Measurements from ENCODE around the gene CDKN3.

Gene CDKN3

GRCh38 chr14:54354968-54355641, 41.7 kb upstream of the CDKN3 start:
- Histone ChIP-seq H3K27me3 (ENCODE audit: insufficient read depth, low read length, poor library complexity) (no peaks in the 10 kb centered on the region), H4K20me1 (ENCODE audit: insufficient read depth, low read length) (no peaks in the 10 kb centered on the region), H3K4me2 (ENCODE audit: insufficient read depth, low read length) (no peak overlapping the region), H3K9me3 (ENCODE audit: insufficient read depth, low read length, severe bottlenecking) (peaks cover 12% of the 10 kb centered on the region), H3K4me1 (ENCODE audit: insufficient read depth, low read length) (no peaks in the 10 kb centered on the region), H3K36me3 (ENCODE audit: insufficient read depth, low read length) (no peaks in the 10 kb centered on the region), H3K9ac (ENCODE audit: low read depth, low read length) (no peak overlapping the region), H2AFZ (ENCODE audit: low read depth, low read length) (no peak overlapping the region), H3K4me3 (ENCODE audit: low read depth in 1 of 2, low read length in 2 of 2) (no peak overlapping the region), H3K27ac (ENCODE audit: low read length) (no peak overlapping the region), H3K79me2 (ENCODE audit: insufficient read depth, low read length) (no peaks in the 10 kb centered on the region)
- DNase-seq (no peak), ATAC-seq (ENCODE audit: insufficient read depth, low read depth) (no peak)
- TF ChIP-seq EZH2 (IDR thresholded peaks at IDR 0.05; ENCODE audit: borderline replicate concordance, low read depth, low read length, severe bottlenecking) (no peak), CTCF (IDR thresholded peaks at IDR 0.05; ENCODE audit: borderline replicate concordance, extremely low read depth, low read length, poor library complexity, severe bottlenecking) (no peak)

GRCh38 chr14:54355698-54356097, 41.1 kb upstream of the CDKN3 start:
- no peak for ATAC-seq (ENCODE audit: insufficient read depth, low read depth)
- no peak overlapping the region for H3K4me2 ChIP-seq (ENCODE audit: insufficient read depth, low read length)

GRCh38 chr14:54356172-54356571, 40.6 kb upstream of the CDKN3 start:
- Histone ChIP-seq H3K4me1 (ENCODE audit: insufficient read depth, low read length) (no peaks in the 10 kb centered on the region), H3K27me3 (ENCODE audit: insufficient read depth, low read length, poor library complexity) (no peaks in the 10 kb centered on the region), H3K9ac (ENCODE audit: low read depth, low read length) (no peak overlapping the region), H3K79me2 (ENCODE audit: insufficient read depth, low read length) (no peaks in the 10 kb centered on the region), H2AFZ (ENCODE audit: low read depth, low read length) (no peak overlapping the region), H4K20me1 (ENCODE audit: insufficient read depth, low read length) (no peaks in the 10 kb centered on the region), H3K27ac (ENCODE audit: low read length) (no peak overlapping the region), H3K9me3 (ENCODE audit: insufficient read depth, low read length, severe bottlenecking) (peaks cover 12% of the 10 kb centered on the region), H3K4me3 (ENCODE audit: low read depth in 1 of 2, low read length in 2 of 2) (no peak overlapping the region), H3K4me2 (ENCODE audit: insufficient read depth, low read length) (no peak overlapping the region), H3K36me3 (ENCODE audit: insufficient read depth, low read length) (no peaks in the 10 kb centered on the region)
- TF ChIP-seq CTCF (IDR thresholded peaks at IDR 0.05; ENCODE audit: borderline replicate concordance, extremely low read depth, low read length, poor library complexity, severe bottlenecking): no peak
- no peak for TF ChIP-seq EZH2 (IDR thresholded peaks at IDR 0.05; ENCODE audit: borderline replicate concordance, low read depth, low read length, severe bottlenecking)
- DNase-seq (no peak), ATAC-seq (ENCODE audit: insufficient read depth, low read depth) (no peak)

More at GRCh38 chr14:54355698-54356097, 41.1 kb upstream of the CDKN3 start:
- Histone ChIP-seq H2AFZ (ENCODE audit: low read depth, low read length) (no peak overlapping the region), H3K27me3 (ENCODE audit: insufficient read depth, low read length, poor library complexity) (no peaks in the 10 kb centered on the region), H3K36me3 (ENCODE audit: insufficient read depth, low read length) (no peaks in the 10 kb centered on the region), H3K4me3 (ENCODE audit: low read depth in 1 of 2, low read length in 2 of 2) (no peak overlapping the region), H3K79me2 (ENCODE audit: insufficient read depth, low read length) (no peaks in the 10 kb centered on the region), H3K27ac (ENCODE audit: low read length) (no peak overlapping the region), H3K4me1 (ENCODE audit: insufficient read depth, low read length) (no peaks in the 10 kb centered on the region), H3K9me3 (ENCODE audit: insufficient read depth, low read length, severe bottlenecking) (peaks cover 12% of the 10 kb centered on the region), H4K20me1 (ENCODE audit: insufficient read depth, low read length) (no peaks in the 10 kb centered on the region), H3K9ac (ENCODE audit: low read depth, low read length) (no peak overlapping the region)
- DNase-seq: no peak
- TF ChIP-seq EZH2 (IDR thresholded peaks at IDR 0.05; ENCODE audit: borderline replicate concordance, low read depth, low read length, severe bottlenecking) (no peak), CTCF (IDR thresholded peaks at IDR 0.05; ENCODE audit: borderline replicate concordance, extremely low read depth, low read length, poor library complexity, severe bottlenecking) (no peak)

All from DND-41 (cell line).